DMS 273 treated with DMSO at 0.1 percent for 48 hours (cell line): ENCODE data around the gene ABI3.
A peak's percentile ranks its signal among the peaks of the same experiment; 100 is the strongest.
"Not testable (repeated sequence)": the region's sequence is repeated elsewhere in the genome, so short reads cannot be mapped to it uniquely, and the experiment has no call there.

Experiments
- DNase-seq: peaks from one replicate; lab custom pipeline; 2025; lab: John Stamatoyannopoulos, UW

ABI3 gene, protein sequence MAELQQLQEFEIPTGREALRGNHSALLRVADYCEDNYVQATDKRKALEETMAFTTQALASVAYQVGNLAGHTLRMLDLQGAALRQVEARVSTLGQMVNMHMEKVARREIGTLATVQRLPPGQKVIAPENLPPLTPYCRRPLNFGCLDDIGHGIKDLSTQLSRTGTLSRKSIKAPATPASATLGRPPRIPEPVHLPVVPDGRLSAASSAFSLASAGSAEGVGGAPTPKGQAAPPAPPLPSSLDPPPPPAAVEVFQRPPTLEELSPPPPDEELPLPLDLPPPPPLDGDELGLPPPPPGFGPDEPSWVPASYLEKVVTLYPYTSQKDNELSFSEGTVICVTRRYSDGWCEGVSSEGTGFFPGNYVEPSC

DNA sequence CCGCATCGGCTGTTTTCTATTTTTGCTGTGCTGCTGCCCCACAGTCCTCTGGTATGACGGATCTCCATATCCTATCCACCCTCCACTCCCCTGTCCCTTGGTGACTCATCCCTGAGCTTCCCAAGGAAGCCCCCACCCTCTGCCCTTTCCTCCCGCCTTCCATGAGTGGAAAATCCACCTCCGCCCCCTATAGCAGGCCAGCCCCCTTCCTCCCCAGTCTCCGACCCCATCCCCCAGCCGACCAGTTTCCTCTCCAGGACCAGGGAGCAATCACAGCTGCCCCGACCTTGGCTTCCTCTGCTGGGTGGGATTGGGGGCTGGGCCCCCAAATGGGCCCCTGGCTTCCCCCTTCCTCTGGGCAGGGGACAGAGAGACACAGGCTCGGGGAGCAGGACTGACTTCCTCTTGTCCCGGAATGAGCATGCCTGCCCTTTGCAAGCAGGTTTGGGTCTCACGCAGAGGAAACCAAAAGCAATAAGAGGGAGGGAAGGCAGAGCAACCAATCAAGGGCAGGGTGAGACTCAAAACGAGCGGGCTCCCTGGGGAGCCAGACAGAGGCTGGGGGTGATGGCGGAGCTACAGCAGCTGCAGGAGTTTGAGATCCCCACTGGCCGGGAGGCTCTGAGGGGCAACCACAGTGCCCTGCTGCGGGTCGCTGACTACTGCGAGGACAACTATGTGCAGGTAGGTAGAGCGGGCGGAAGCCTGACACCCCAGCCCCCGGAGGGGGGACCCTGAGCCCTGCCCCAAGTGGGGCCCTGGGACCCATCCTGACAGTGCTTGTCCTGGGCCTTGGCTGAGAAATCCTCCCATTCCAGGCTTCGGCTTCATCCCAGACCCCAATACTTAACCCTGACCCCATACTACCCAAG lies at the start of gene ABI3, which contains the start of gene GNGT2:
Gene ABI3 (plus strand): TSS at position 550 of the 872 bp plus-strand sequence. CDS start 18 bp downstream, at position 568.
Gene GNGT2 (minus strand): TSS at position 417 of the 872 bp plus-strand sequence. CDS start 3,152 bp downstream, outside the sequence.
- DNase-seq = no peak

DNA sequence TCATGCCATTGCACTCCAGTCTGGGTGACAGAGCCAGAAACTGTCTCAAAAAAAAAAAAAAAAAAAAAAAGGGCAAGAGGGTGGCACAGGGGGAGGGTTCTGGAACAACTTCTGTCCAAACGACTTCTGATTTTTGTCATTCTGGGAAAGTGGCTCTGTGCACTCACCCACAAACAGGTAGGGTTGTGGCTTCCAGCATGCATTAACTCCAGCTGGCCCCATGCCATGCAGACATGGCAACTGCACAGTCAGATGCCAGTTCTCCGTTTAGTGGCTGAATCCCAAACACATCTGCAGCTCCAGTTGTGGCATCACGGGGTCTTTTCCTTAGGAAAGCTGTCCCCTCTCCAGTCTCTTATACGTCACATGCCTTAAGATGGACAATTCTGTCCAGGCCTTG lies 47.6 kb upstream of the ABI3 start:
- no peak for DNase-seq

DNA sequence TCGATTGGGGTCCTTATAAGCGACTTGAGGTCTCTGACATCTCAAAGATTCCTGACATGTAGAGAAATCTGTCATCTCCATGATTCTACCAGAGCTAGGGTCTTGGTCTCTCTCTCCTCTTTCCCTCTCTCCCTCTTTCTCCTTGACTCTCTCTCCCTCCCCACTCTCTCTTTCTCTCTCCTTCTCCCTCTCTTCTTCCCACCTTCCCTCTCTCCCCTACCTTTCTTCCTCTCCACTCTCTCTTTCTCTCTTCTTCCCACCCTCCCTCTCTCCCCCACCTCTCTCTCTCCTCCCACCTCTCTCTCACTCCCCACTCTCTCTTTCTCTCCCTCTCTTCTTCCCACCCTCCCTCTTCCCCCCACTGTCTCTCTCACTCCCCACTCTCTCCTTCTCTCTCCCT lies 45.4 kb upstream of the ABI3 start:
- no peak for DNase-seq

DNA sequence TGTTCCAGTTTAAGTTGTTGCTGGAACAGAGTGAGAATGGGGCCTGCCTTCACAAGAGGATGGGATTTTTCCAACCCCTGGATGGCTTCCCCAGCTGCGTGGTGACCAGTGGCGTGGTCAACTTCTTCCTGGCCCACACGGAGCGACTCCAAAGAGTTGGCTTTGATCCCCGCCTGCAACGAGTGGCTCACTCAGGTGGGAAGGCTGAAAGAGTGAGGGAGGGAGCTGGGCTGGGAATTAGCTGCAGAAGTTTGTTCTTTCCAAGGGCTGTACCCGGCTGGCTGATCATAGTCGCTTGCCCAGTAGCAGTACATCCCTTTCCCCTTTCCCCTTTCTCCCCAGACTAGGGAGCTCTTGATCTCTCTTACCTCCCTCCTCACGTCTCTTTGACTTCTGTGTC lies 41.8 kb upstream of the ABI3 start:
- DNase-seq = no peak

DNA sequence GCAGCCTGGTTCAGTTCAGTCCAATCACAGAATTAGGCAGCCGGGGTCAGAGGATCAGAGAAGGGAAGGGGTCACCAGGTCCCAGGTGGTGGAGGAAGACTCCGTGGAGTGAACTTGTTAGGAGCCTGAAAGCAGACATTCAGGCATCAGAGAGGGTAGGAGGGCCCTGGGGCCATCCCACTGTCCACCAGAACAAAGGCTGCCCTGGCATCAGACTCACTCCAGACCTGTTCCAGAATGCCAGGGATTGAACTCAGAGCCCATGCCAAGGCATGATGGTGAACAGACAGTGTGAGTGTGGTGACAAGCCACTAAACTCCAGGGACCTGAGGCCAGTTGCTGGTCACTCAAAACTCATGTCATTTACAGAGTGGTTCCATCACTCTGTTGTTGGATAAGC lies 40.3 kb upstream of the ABI3 start:
- DNase-seq = no peak

DNA sequence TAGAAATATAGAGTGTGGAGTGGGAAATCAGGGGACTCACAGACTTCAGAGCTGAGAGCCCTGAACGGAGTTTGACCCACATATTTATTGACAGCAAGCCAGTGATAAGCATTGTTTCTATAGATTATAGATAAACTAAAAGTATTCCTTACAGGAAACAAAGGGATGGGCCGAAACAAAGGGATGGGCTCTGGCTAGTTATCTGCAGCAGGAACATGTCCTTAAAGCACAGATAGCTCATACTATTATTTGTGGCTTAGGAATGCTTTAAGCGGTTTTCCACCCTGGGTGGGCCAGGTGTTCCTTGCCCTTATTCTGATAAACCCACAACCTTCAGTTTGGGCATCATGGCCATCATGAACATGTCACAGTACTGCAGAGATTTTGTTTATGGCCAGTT lies 39.8 kb upstream of the ABI3 start:
- not testable (repeated sequence) for DNase-seq

DNA sequence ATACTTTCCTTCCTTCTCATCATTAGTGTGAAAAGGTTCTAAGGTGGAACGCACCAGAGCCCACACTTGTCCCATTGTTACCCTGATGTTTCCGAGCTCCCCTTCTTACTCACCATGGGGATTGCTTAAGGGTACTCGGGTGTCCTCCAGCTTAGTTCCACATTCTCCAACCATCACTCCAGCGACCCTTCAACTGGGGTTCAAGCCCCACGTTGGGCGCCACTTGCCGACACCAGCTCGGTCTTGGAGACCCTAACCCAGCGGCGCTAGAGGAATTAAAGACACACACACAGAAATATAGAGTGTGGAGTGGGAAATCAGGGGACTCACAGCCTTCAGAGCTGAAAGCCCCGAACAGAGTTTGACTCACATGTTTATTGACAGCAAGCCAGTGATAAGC lies 34.5 kb upstream of the ABI3 start:
- DNase-seq = not testable (repeated sequence)

DNA sequence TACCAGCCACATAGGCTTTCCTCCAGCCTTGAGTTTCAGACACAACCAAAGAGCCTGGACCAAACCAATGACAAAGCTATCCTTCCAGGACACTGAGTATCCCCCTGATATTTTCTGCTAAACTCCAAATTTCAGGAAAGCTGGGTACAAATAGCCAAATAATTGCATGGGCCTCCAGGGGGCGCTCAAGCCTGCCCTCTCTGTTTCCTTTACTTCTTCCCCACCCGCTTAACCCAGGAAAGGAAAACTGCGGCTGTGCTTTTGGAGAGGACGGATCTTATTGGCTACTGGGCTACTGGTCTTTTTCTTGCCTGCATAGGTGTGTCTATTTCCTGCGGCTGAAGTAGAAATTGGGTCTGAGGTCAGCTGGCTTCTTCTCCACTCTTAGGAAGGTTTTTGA lies 30.2 kb upstream of the ABI3 start:
- DNase-seq = no peak

DNA sequence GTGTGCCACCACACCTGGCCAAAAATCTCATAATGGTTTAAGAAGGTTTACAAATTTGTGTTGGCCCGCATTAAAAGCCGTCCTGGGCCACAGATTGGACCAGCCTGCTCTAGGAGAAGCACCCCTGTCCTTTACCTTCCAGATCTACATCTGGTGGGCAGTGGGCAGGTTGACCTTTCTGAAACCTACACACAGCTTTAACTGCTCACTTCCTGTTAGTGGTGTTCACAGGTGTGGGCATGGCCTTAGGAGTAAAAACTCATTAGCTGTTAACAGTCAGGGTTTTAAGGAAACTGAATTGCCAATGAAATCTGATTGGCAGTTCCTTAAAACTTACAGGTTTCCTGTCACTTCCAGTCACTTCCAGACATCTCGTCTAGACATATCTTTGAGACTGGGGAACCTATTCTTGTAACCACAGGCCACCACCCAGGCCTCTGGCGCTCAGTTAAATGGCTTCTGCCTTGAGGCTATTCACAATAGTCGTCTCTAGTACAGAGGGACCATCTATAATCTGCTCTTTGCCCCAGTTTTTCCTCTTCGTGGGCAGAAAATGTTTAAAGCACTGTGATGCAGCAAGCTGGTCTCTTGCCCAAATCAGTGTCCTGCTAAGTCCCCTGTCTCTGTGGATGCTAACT lies 29.4 kb upstream of the ABI3 start:
- no peak for DNase-seq

DNA sequence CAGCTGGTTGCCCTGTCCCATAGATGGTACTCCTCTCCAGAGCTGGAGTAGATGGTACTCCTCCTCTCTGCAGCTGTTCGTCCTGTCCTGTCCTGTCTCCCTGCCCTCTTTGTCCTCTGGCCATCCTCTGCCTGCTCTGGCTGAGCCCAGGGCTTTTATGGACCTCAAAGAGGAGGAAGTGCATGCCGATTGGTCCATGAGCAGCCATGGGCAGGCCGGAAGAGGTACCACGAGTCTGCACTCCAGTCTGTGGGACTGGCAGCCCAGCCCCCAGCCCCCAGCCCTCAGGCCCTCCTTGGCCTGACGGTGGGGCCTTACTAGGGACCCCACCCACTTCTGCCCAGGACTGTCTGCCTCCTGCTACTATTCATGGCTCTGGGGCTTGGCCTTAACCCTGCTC lies 27.2 kb upstream of the ABI3 start:
- no peak for DNase-seq

DNA sequence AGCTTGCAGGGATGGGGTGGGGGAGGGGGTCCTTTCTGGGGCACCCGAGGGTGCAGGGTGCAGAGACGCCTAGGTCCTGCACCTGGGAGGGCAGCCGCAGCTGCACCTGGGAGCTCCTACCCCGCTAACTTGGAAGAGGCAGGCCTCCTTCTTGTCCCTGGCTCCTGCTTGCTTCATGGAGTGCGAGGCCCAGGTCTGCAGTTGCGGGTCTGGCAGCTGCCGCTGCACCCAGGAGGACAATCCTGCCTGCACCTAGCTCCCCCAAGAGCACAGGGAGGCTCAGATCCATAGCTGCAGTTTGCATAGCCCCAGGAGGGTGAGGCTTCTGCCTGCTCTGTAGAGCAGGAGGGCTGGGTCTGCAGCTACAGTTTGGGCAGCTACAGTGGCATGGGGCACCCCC lies 26.7 kb upstream of the ABI3 start:
- no peak for DNase-seq

DNA sequence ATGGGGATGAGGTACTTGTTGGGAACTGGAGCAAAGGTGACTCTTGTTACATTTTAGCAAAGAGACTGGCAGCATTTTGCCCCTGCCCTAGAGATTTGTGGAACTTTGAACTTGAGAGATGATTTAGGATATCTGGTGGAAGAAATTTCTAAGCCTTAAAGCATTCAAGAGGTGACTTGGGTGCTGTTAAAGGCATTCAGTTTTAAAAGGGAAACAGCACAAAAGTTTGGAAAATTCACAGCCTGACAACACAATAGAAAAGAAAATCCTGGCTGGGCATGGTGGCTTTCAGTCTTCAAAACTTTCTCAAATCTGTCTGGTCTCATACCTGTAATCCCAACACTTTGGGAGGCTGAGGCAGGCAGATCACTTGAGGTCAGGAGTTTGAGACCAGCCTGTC lies 26.0 kb upstream of the ABI3 start:
- DNase-seq = not testable (repeated sequence)

DNA sequence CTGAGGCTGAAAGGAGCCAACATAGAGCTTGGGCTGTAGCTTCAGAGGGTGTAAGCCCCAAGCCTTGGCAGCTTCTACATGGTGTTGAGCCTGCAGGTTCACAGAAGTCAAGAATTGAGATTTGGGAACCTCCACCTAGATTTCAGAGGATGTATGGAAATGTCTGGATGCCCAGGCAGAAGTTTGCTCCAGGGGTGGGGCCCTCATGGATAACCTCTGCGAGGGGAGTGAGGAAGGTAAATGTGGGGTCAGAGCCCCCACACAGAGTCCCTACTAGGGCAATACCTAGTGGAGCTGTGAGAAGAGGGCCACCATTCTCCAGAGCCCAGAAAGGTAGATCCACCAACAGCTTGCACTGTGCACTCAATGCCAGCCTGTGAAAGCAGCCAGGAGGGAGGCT lies 25.1 kb upstream of the ABI3 start:
- DNase-seq = not testable (repeated sequence)

DNA sequence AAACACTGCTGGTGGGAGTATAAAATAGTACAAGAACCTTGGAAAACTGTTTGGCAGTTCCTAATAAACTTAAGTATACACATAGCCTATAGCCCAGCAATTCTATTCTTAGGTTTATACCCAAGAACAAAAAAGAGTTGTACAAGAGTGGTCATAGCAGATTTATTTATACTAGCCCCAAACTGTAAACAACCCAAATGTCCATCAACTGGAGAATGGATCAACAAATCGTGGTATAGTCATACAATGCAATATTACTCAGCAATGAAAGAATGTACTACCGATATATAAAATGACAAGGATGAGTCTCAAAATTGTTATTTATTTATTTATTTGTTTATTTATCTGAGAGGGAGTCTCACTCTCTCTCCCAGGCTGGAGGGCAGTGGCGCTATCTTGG lies 23.2 kb upstream of the ABI3 start:
- DNase-seq = no peak

DNA sequence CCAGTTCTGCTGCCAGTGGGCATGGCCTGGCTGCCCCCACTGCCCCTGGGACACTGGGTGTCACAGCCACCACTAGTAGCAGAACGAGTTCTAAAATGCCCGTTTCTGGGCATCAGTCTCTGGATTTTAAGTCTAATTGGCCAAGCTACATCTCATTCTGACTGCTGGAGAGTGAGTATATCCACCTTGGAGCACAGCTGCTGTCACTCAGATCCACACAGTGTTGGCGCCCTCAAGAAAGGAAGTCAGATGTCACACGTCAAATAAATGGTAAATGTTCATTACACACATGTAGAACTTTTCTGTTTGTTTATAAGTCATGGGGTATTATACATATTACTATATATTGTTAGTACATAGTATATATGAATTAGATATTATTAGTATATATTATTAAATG lies 19.6 kb upstream of the ABI3 start:
- no peak for DNase-seq

DNA sequence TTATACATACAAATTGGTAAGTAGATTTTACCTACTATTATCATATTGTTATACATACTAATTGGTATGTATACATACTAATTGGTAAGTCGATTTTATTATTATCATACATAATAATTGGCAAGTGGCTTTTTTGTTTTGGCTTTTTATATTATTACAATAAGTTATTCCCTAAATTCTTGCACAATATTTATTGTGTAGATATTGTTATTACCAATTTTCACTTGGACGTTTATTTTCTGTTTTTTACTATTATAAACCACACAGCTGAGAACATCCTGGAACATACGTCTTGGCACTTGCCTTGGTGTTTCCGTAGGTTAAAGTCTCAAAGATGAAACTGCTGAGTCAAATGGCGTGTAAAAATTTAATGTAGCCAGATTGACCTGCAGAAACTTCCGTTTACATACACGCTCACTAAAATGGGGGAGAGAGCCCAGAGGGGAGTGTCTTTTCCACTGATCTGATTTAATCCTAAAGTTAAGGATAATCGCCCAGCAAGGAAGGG lies 19.0 kb upstream of the ABI3 start:
- no peak for DNase-seq

DNA sequence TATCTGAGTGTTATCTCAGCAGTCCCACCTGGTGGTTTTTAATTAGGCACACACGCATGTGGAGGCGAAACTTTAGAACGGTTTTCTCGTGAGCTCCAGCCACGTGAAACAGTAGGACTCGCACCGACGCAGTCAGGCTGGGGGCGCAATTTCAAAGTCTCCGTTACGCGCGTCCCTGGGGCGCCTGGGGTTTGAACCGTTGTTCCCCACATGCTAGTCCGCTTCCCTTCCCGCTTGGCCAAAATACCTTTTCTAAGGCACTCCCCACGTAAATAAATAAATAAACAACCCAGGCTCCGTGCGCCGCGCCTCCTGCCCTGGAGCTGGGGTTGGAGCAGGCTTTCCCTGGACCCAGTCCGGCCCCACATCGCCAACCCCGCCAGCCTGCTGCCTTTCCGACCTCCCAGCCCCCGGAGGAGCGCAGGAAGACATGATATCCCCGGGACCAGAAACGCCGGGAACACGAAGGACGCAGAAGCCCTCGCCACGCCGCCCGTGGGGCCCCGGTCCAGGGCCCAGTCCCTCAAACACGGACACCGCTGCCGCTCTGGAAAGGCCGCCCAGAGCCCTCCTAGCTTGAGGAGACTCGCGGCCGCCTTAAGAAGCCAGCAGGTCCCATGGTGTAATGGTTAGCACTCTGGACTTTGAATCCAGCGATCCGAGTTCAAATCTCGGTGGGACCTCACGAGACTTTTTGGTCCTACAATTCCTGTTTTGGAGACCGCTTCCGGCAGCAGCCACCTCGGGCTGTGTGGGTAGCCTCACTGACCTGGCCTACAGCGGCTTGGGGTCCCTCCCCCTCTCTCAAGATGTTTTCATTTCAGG lies 18.4 kb upstream of the ABI3 start:
- peak; percentile 89 for DNase-seq

DNA sequence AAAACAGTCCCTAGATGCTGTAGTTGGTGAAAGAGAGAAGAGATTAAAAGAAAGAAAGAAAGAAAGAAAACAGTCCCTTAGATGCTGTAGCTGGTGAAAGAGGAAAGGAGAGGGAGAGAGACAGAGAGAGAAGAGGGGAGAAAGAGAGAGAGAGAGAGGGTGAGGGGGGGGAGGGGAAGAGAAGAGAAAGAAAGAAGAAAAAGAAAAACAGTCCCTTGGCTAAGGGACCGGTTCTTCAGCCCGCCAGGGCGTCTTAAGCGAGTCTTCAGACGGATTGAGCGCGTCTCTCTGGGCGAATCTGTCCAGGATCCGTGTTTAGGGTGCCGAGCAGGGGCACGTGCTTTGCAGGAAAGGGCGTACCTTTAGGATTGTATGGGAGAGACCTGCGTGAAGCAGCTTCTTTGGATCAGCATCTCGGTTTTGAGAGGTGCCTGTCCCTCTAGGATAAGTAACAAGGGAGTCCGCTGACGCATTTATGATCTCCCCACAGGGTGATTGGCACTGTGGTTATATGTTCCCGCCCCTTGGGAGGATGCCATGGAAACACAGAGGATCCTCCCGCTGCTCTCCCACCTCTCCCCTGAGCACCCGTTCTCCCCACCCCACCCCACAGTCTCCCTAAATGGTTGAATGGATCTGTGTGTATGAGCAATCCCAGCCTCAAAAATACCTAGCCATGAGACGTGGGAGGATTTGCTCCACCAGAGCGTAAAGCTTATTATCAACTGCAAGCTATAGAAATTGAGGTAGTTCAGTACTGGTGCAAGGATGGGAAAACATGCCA lies 16.8 kb upstream of the ABI3 start:
- no peak for DNase-seq

DNA sequence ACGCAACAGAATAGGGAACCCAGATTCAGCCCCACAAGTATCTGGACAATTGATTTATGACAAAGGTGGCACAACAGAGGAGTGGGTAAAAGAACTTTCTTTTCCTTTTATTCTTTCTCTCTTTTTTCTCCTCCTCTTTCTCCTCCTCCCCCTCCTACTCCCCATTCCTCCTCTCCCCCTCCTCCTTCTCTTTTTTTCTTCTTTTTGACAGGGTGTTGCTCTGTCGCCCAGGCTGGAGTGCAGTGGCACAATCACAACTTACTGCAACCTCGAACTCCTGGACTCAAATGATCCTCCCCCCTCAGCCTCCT lies 16.3 kb upstream of the ABI3 start:
- DNase-seq = no peak

DNA sequence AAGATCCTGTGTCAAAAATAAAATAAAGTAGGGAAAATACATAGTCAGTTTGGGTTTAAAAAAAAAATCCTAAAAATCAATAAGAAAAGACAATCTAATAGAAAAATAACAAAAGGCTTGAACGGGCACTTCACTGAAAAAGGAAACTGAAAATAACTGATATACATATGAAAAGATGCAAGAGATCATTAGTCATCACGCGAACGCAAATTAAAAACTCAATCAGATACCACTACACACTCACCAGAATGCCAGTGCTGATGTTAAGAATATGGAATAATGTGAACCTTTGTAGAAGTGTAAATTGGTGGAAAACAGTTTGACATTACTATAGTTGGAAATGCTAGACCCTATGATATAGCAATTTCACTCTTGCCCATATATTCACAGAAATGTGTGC lies 14.8 kb upstream of the ABI3 start:
- no peak for DNase-seq

DNA sequence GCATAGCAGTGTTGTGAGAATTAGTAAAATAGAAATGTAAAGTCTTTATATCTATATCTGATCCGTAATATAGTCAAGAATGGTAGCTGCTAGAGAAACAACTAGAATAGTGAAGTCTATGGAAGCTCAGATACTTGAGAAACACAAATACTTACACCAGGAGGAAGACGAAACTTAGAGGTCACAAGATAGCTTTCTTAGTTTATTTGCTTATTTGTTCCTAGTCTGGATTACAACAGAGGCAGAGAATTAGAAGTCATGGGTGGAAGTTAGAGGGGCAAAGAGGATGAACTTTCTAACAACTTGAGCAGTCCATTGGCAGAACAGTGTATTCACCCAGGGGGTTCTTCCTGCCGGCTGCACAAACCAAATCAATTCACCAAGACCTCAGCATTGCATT lies 14.0 kb upstream of the ABI3 start:
- no peak for DNase-seq
